ENCODE measurements around the gene CFAP74. TPM values are rescaled to one million over a fixed set of nuclear protein-coding genes. Genes with fewer than 3 reads are reported as not detected.
"Not testable (repeated sequence)": the region's sequence is repeated elsewhere in the genome, so short reads cannot be mapped to it uniquely, and the experiment has no call there.

CFAP74 gene
- total RNA-seq, 2 donors from 2014 or later, result under 0.01 TPM; not detected in 1

- no peak for TF ChIP-seq POLR2A (IDR thresholded peaks at IDR 0.05)
- TF ChIP-seq CTCF (IDR thresholded peaks at IDR 0.05), result no peak
- intact Hi-C loops (cut with DNase I), result no loop called here
- WGBS, 2 donors, result 89 to 93% methylated on average over 5 to 25 of the region's 26 CpGs
- no peak for ATAC-seq
- no peaks in the 10 kb centered on the region for H3K9me3 ChIP-seq
- H3K27ac ChIP-seq, result no peak overlapping the region
- DNase-seq, result no peak
- no peak overlapping the region for H3K4me3 ChIP-seq
- H3K4me1 ChIP-seq, result no peaks in the 10 kb centered on the region
- no peaks in the 10 kb centered on the region for H3K36me3 ChIP-seq (replicated peaks in 1 of 2; ENCODE audit: insufficient read depth in 1 of 2, low read depth in 2 of 2)
- H3K27me3 ChIP-seq, result no peaks in the 10 kb centered on the region
These were observed 22.5 kb downstream of the CFAP74 start for GRCh38 chr1:1981142-1981500.

- H3K4me1 ChIP-seq, result no peaks in the 10 kb centered on the region
- no peak overlapping the region for H3K27ac ChIP-seq
- ATAC-seq (no peak), DNase-seq (no peak)
- H3K27me3 ChIP-seq, result no peaks in the 10 kb centered on the region
- intact Hi-C loops (cut with DNase I), result no loop called here
- no peak for TF ChIP-seq POLR2A (IDR thresholded peaks at IDR 0.05)
- no peak for TF ChIP-seq CTCF (IDR thresholded peaks at IDR 0.05)
- H3K36me3 ChIP-seq (replicated peaks in 1 of 2; ENCODE audit: insufficient read depth in 1 of 2, low read depth in 2 of 2), result no peaks in the 10 kb centered on the region
- WGBS, 2 donors, result 81 to 86% methylated on average over 9 to 42 of the region's 42 CpGs
- H3K9me3 ChIP-seq, result no peaks in the 10 kb centered on the region
- no peak overlapping the region for H3K4me3 ChIP-seq
These were observed 23.0 kb downstream of the CFAP74 start for GRCh38 chr1:1980467-1981141.

- Histone ChIP-seq H3K4me1 (no peaks in the 10 kb centered on the region), H3K36me3 (replicated peaks in 1 of 2; ENCODE audit: insufficient read depth in 1 of 2, low read depth in 2 of 2) (no peaks in the 10 kb centered on the region), H3K4me3 (no peak overlapping the region), H3K27ac (no peak overlapping the region), H3K27me3 (no peaks in the 10 kb centered on the region), H3K9me3 (no peaks in the 10 kb centered on the region)
- WGBS, 2 donors, result 85 to 86% methylated on average over 55 to 60 of the region's 61 CpGs
- ATAC-seq, result no peak
- no peak for DNase-seq
- intact Hi-C loops (cut with DNase I), result no loop called here
- no peak for TF ChIP-seq POLR2A (IDR thresholded peaks at IDR 0.05)
- TF ChIP-seq CTCF (IDR thresholded peaks at IDR 0.05), result no peak
These were observed 24.0 kb downstream of the CFAP74 start for GRCh38 chr1:1979482-1980165.

- H3K36me3 ChIP-seq (replicated peaks in 1 of 2; ENCODE audit: insufficient read depth in 1 of 2, low read depth in 2 of 2); H3K4me1 ChIP-seq; H3K4me3 ChIP-seq; intact Hi-C loops (cut with DNase I); ATAC-seq; H3K9me3 ChIP-seq; DNase-seq; H3K27ac ChIP-seq; H3K27me3 ChIP-seq: not testable (repeated sequence)
- WGBS, 2 donors, result 83 to 84% methylated on average over 44 to 49 of the region's 51 CpGs
These were observed 24.7 kb downstream of the CFAP74 start for GRCh38 chr1:1978690-1979481.

GRCh38 chr1:1978108-1978507, 25.5 kb downstream of the CFAP74 start:
- no peak overlapping the region for H3K4me3 ChIP-seq
- intact Hi-C loops (cut with DNase I), result no loop called here
- H3K9me3 ChIP-seq, result no peaks in the 10 kb centered on the region
- no peak for TF ChIP-seq CTCF (IDR thresholded peaks at IDR 0.05)
- no peak for TF ChIP-seq POLR2A (IDR thresholded peaks at IDR 0.05)
- no peaks in the 10 kb centered on the region for H3K4me1 ChIP-seq
- 64 to 79% methylated on average over 3 to 11 of the region's 11 CpGs for WGBS, 2 donors
- H3K27ac ChIP-seq, result no peak overlapping the region
- H3K27me3 ChIP-seq, result no peaks in the 10 kb centered on the region
- ATAC-seq (no peak), DNase-seq (no peak)
- H3K36me3 ChIP-seq (replicated peaks in 1 of 2; ENCODE audit: insufficient read depth in 1 of 2, low read depth in 2 of 2), result no peaks in the 10 kb centered on the region
